ENCODE data around the gene C19orf47.

DNA sequence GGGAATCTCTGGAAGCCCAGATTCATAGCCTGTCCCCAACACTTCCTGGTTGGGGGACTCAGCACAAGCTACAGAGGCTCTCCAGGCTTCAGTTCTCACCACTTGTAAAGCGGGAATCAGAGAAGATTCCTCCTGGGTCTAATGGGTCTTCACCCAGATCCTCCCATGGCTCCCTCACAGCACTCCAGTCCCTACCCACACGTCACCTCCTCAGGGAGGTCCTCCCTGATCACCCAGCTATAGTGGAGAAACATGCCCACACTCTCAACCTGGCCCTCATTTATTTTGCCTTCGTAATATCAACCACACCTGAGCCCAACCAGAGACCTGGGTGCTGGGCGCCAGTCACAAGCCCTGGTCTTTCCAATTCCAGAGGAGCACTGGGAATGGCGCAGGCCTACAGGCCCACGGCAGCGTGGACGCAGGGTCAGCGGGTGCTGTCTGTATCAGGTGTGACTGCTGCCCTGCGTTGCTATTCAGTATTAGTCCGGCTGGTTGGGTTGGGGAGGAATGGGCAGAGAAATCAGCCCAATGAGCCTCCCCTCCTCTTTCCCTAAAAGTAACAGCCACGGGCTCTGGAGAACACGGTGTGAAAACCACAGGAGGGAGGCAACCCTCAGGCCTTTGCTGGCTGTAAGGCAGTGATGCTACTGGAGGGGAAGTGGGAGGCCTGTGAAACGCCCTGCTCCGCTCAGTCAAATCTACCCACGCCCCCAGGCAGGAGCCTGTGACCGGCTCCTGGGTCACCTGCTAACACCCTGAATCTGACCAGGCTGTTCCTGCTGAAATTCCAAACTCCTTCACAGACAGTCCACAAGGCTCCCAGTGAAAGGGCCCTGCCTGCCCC is 68.2 kb downstream of the C19orf47 start:
- no peak for TF ChIP-seq CTCF (IDR thresholded peaks at IDR 0.05)
- TF ChIP-seq ZFX (IDR thresholded peaks at IDR 0.05; ENCODE audit: borderline replicate concordance), result no peak

All from 22Rv1 (cell line).